ENCODE results near the gene AIG1.

Gene AIG1

GRCh38 chr6:143368426-143368825 is 307.7 kb downstream of the AIG1 start:
- H3K4me3 ChIP-seq (ENCODE audit: low read depth, low read length, poor library complexity, severe bottlenecking), result no peak overlapping the region
- no peak overlapping the region for H3K9ac ChIP-seq (ENCODE audit: low read length)
- H3F3A ChIP-seq (ENCODE audit: insufficient read depth, low read length), result no peaks in the 10 kb centered on the region
- no peak overlapping the region for H2AFZ ChIP-seq (ENCODE audit: low read length)
- no peak overlapping the region for H3K4me2 ChIP-seq (ENCODE audit: low read length)
- TF ChIP-seq CTCF (IDR thresholded peaks at IDR 0.05; ENCODE audit: low read length), result no peak
- no peak for TF ChIP-seq EZH2 (IDR thresholded peaks at IDR 0.05; ENCODE audit: borderline replicate concordance, low read length)
- no peaks in the 10 kb centered on the region for H3K9me2 ChIP-seq (ENCODE audit: low read depth, low read length)
- no peaks in the 10 kb centered on the region for H3K9me3 ChIP-seq (ENCODE audit: low read length)
- no peaks in the 10 kb centered on the region for H3K27me3 ChIP-seq (ENCODE audit: insufficient read depth, low read length)
- no peaks in the 10 kb centered on the region for H3K4me1 ChIP-seq (ENCODE audit: insufficient read depth, low read length, severe bottlenecking)
- no peaks in the 10 kb centered on the region for H3K36me3 ChIP-seq (ENCODE audit: insufficient read depth, low read length)
- no peak overlapping the region for H3K27ac ChIP-seq (ENCODE audit: low read depth, low read length, poor library complexity, severe bottlenecking)
- H4K20me1 ChIP-seq (ENCODE audit: insufficient read depth, low read length), result no peaks in the 10 kb centered on the region
- H3K79me2 ChIP-seq (ENCODE audit: insufficient read depth, low read length), result no peaks in the 10 kb centered on the region

GRCh38 chr6:143369971-143370370 is 309.3 kb downstream of the AIG1 start:
- Histone ChIP-seq H4K20me1 (ENCODE audit: insufficient read depth, low read length) (no peaks in the 10 kb centered on the region), H3K79me2 (ENCODE audit: insufficient read depth, low read length) (no peaks in the 10 kb centered on the region), H3K9me3 (ENCODE audit: low read length) (no peaks in the 10 kb centered on the region), H3K27ac (ENCODE audit: low read depth, low read length, poor library complexity, severe bottlenecking) (no peak overlapping the region), H3F3A (ENCODE audit: insufficient read depth, low read length) (no peaks in the 10 kb centered on the region), H3K27me3 (ENCODE audit: insufficient read depth, low read length) (no peaks in the 10 kb centered on the region), H3K4me3 (ENCODE audit: low read depth, low read length, poor library complexity, severe bottlenecking) (no peak overlapping the region), H3K4me2 (ENCODE audit: low read length) (no peak overlapping the region), H3K36me3 (ENCODE audit: insufficient read depth, low read length) (no peaks in the 10 kb centered on the region), H3K4me1 (ENCODE audit: insufficient read depth, low read length, severe bottlenecking) (no peaks in the 10 kb centered on the region), H3K9me2 (ENCODE audit: low read depth, low read length) (no peaks in the 10 kb centered on the region), H2AFZ (ENCODE audit: low read length) (no peak overlapping the region), H3K9ac (ENCODE audit: low read length) (no peak overlapping the region)
- TF ChIP-seq EZH2 (IDR thresholded peaks at IDR 0.05; ENCODE audit: borderline replicate concordance, low read length) (no peak), CTCF (IDR thresholded peaks at IDR 0.05; ENCODE audit: low read length) (no peak)

- no peak overlapping the region for H2AFZ ChIP-seq (ENCODE audit: low read length)
- no peaks in the 10 kb centered on the region for H3K79me2 ChIP-seq (ENCODE audit: insufficient read depth, low read length)
- H3F3A ChIP-seq (ENCODE audit: insufficient read depth, low read length), result no peaks in the 10 kb centered on the region
- H3K4me3 ChIP-seq (ENCODE audit: low read depth, low read length, poor library complexity, severe bottlenecking), result no peak overlapping the region
- no peak overlapping the region for H3K27ac ChIP-seq (ENCODE audit: low read depth, low read length, poor library complexity, severe bottlenecking)
- H3K4me1 ChIP-seq (ENCODE audit: insufficient read depth, low read length, severe bottlenecking), result no peaks in the 10 kb centered on the region
- H3K36me3 ChIP-seq (ENCODE audit: insufficient read depth, low read length), result no peaks in the 10 kb centered on the region
- no peak overlapping the region for H3K9ac ChIP-seq (ENCODE audit: low read length)
- TF ChIP-seq CTCF (IDR thresholded peaks at IDR 0.05; ENCODE audit: low read length) (no peak), EZH2 (IDR thresholded peaks at IDR 0.05; ENCODE audit: borderline replicate concordance, low read length) (no peak)
- no peaks in the 10 kb centered on the region for H4K20me1 ChIP-seq (ENCODE audit: insufficient read depth, low read length)
- no peaks in the 10 kb centered on the region for H3K9me3 ChIP-seq (ENCODE audit: low read length)
- H3K4me2 ChIP-seq (ENCODE audit: low read length), result no peak overlapping the region
- H3K9me2 ChIP-seq (ENCODE audit: low read depth, low read length), result no peaks in the 10 kb centered on the region
- no peaks in the 10 kb centered on the region for H3K27me3 ChIP-seq (ENCODE audit: insufficient read depth, low read length)
These were observed 310.2 kb downstream of the AIG1 start for GRCh38 chr6:143370812-143371370.

Data from OCI-LY1 (cell line).